A549 (cell line): ENCODE measurements around the gene TXNIP.

Source experiments
- BCL3 ChIP-seq: fragments of >200 bp; sonication (Bioruptor Twin); formaldehyde crosslinking; IDR thresholded peaks from 3 replicates; pipeline ENCODE4 v1.6.1; 2016
- CTCF ChIP-seq: fragments of >200 bp; sonication (Bioruptor Twin); formaldehyde crosslinking; IDR thresholded peaks from 3 replicates; pipeline ENCODE4 v1.5.1; 2016
- HDAC2 ChIP-seq: fragments of 200-600 bp; sonication (generic); IDR thresholded peaks from 2 replicates; pipeline ENCODE4 v1.6.1; 2016
- MAX ChIP-seq: IDR thresholded peaks from 2 replicates; pipeline ENCODE4 v1.6.1; 2012
- MYC ChIP-seq: IDR thresholded peaks from 2 replicates; pipeline ENCODE4 v1.6.1; 2012; ENCODE audit warnings: mild to moderate bottlenecking, inconsistent platforms, low read length, improper control_type of control experiment, borderline replicate concordance
- POLR2A ChIP-seq: IDR thresholded peaks from 2 replicates; pipeline ENCODE4 v1.6.1; 2012; ENCODE audit warnings: mild to moderate bottlenecking, low read length
- RARB ChIP-seq: fragments of 250-450 bp; sonication (Bioruptor Pico); IDR thresholded peaks from 2 replicates; pipeline ENCODE4 v1.8.0; 2021; ENCODE audit warnings: mild to moderate bottlenecking, moderate library complexity

- TF ChIP-seq CTCF, result no peak
- TF ChIP-seq MAX, result no peak
- TF ChIP-seq MYC, result no peak
- no peak for TF ChIP-seq HDAC2
- TF ChIP-seq POLR2A, result no peak
- TF ChIP-seq BCL3, result no peak
- no peak for TF ChIP-seq RARB (CRISPR knock-in tag)
Measured at GRCh38 chr1:145942871-145943270, 53.5 kb downstream of the TXNIP start.
